ENCODE measurements around the gene SNX25.

SNX25 gene

DNA sequence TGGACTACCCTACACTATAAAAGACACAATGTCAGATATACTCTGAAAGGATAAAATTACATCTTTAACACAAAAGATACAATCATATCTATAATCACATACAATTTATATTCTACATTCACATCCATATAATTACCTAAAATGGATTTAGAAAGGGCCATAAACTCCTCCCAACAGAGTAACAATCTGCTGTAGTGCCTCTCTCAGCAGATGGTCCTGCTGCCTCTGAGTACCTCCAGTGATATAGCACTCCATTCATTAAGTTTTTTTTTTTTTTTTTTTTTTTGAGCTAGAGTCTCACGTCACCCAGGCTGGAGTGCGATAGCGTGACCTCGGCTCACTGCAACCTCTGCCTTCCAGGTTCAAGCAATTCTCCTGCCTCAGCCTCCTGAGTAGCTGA, 194.6 kb downstream of the SNX25 start:
- TF ChIP-seq, protein P1, sequence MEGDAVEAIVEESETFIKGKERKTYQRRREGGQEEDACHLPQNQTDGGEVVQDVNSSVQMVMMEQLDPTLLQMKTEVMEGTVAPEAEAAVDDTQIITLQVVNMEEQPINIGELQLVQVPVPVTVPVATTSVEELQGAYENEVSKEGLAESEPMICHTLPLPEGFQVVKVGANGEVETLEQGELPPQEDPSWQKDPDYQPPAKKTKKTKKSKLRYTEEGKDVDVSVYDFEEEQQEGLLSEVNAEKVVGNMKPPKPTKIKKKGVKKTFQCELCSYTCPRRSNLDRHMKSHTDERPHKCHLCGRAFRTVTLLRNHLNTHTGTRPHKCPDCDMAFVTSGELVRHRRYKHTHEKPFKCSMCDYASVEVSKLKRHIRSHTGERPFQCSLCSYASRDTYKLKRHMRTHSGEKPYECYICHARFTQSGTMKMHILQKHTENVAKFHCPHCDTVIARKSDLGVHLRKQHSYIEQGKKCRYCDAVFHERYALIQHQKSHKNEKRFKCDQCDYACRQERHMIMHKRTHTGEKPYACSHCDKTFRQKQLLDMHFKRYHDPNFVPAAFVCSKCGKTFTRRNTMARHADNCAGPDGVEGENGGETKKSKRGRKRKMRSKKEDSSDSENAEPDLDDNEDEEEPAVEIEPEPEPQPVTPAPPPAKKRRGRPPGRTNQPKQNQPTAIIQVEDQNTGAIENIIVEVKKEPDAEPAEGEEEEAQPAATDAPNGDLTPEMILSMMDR (IDR thresholded peaks at IDR 0.05), result no peak
- no peak overlapping the region for H3K27ac ChIP-seq
- H3K4me1 ChIP-seq (ENCODE audit: control insufficient read depth in 1 of 2, insufficient read depth in 1 of 2, low read depth in 1 of 2, low read length in 1 of 2), result no peaks in the 10 kb centered on the region
- H3K27me3 ChIP-seq, result no peaks in the 10 kb centered on the region
- H3K36me3 ChIP-seq, result peaks cover 50% of the 10 kb centered on the region
- H3K4me3 ChIP-seq (ENCODE audit: low read depth in 1 of 2, low read length in 1 of 2), result no peak overlapping the region
- no peaks in the 10 kb centered on the region for H3K9me3 ChIP-seq

DNA sequence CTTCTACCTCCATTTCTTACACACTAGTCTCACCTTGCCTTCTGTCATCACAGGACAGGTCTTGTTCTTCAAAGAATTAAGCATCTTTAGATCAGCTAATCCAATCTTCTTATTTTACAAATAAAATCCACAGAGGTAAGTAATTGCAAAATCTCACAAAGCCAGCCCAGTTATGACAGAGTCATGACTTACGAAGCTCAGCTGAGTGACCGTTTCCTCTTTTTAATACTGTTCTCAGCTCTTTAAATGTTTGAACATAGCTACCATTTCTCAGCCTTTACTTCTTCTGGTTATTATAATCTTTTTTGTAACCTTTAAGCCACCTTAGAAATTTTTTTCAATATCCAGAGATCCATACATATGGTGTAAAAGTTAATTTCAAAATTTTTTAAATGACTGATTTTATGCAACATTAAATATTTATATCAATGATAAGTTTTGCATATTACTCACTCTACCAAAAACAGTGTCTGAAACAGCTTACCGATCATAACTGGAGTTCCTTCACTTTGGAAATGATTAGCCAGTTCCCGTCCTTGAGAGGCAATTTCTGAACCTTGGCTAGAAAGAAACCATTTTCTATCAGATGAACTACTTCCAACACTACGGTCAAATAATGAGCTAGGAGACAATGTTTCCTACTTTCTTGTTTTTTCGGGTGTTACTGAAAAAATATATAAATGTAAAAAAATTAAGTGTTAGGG, 196.1 kb downstream of the SNX25 start:
- Histone ChIP-seq H3K4me3 (ENCODE audit: low read depth in 1 of 2, low read length in 1 of 2) (no peak overlapping the region), H3K27ac (no peak overlapping the region), H3K36me3 (peaks cover 37% of the 10 kb centered on the region), H3K27me3 (no peaks in the 10 kb centered on the region), H3K9me3 (no peaks in the 10 kb centered on the region), H3K4me1 (ENCODE audit: control insufficient read depth in 1 of 2, insufficient read depth in 1 of 2, low read depth in 1 of 2, low read length in 1 of 2) (no peaks in the 10 kb centered on the region)
- TF ChIP-seq, protein P1 (IDR thresholded peaks at IDR 0.05), result no peak

DNA sequence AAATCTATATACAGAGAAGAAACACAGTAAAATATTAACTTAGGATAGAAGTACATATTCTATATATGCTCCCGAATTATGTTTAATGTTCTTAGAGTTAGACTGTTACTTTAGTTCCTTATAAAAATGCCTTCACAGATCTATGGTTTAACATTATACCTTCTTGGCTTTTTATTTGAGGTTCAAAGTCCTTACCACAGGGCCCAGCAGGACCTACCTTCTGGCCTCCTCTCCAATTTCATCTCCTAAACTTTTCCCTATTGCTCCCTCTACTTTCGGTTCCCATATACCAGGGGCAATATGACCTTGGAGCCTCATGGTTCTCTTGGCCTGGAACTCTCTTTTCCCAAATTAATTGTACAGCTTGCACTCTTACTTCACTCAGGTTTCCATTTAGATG, 199.0 kb downstream of the SNX25 start:
- Histone ChIP-seq H3K9me3 (no peaks in the 10 kb centered on the region), H3K4me1 (ENCODE audit: control insufficient read depth in 1 of 2, insufficient read depth in 1 of 2, low read depth in 1 of 2, low read length in 1 of 2) (no peaks in the 10 kb centered on the region), H3K4me3 (ENCODE audit: low read depth in 1 of 2, low read length in 1 of 2) (no peak overlapping the region), H3K27ac (no peak overlapping the region), H3K36me3 (peaks cover 25% of the 10 kb centered on the region), H3K27me3 (no peaks in the 10 kb centered on the region)
- TF ChIP-seq, protein P1 (IDR thresholded peaks at IDR 0.05), result no peak

DNA sequence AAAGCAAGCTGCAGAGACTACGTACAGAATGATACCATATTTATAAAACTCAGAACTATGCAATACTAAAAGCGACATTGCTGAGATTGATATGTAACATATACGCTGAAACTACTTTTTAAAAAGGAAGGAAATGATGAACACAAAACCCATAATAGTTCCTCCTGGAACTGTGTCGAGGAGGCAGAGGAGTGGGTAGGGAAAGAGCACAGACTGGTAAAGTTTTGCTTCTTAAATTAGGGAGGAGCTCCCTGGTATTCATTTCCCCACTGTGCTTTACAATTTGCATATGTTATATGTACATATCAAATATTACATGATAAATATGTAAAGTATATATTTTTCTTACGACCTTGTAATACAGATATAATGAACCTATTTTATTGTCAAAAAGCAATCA, 202.5 kb downstream of the SNX25 start:
- no peaks in the 10 kb centered on the region for H3K4me1 ChIP-seq (ENCODE audit: control insufficient read depth in 1 of 2, insufficient read depth in 1 of 2, low read depth in 1 of 2, low read length in 1 of 2)
- TF ChIP-seq, protein P1 (IDR thresholded peaks at IDR 0.05), result no peak
- no peaks in the 10 kb centered on the region for H3K27me3 ChIP-seq
- peaks cover 21% of the 10 kb centered on the region for H3K36me3 ChIP-seq
- no peaks in the 10 kb centered on the region for H3K9me3 ChIP-seq
- no peak overlapping the region for H3K27ac ChIP-seq
- no peak overlapping the region for H3K4me3 ChIP-seq (ENCODE audit: low read depth in 1 of 2, low read length in 1 of 2)

DNA sequence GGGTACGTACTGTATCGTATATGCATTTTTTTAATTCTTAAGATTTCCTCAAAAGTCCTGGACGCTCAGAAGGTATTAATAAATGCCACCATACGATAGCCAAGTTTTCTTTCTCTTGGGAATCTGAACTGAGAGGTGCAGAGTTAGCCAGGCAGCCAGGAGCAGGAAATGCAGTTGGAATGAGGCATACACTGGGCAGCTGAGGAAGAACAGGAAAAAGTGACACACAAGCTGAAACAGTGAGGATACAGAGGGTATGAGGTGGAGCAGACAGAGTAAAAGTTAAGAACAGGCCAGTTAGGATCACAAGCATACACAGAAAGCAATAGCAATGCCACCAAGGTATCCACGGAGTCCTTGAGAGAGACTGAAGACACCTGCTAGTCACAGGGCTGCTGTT, 203.0 kb downstream of the SNX25 start:
- Histone ChIP-seq H3K27me3 (no peaks in the 10 kb centered on the region), H3K9me3 (no peaks in the 10 kb centered on the region), H3K27ac (no peak overlapping the region), H3K36me3 (peaks cover 27% of the 10 kb centered on the region), H3K4me3 (ENCODE audit: low read depth in 1 of 2, low read length in 1 of 2) (no peak overlapping the region), H3K4me1 (ENCODE audit: control insufficient read depth in 1 of 2, insufficient read depth in 1 of 2, low read depth in 1 of 2, low read length in 1 of 2) (no peaks in the 10 kb centered on the region)
- TF ChIP-seq, protein P1 (IDR thresholded peaks at IDR 0.05), result no peak

Measured in neutrophil (primary cell).